Measurements from ENCODE around the gene ADAP1. TPM values are rescaled to one million over a fixed set of nuclear protein-coding genes. Genes with fewer than 3 reads are reported as not detected.

Gene ADAP1
- total RNA-seq, 2 donors from 2014 or later = 24.5 to 24.6 TPM

DNA sequence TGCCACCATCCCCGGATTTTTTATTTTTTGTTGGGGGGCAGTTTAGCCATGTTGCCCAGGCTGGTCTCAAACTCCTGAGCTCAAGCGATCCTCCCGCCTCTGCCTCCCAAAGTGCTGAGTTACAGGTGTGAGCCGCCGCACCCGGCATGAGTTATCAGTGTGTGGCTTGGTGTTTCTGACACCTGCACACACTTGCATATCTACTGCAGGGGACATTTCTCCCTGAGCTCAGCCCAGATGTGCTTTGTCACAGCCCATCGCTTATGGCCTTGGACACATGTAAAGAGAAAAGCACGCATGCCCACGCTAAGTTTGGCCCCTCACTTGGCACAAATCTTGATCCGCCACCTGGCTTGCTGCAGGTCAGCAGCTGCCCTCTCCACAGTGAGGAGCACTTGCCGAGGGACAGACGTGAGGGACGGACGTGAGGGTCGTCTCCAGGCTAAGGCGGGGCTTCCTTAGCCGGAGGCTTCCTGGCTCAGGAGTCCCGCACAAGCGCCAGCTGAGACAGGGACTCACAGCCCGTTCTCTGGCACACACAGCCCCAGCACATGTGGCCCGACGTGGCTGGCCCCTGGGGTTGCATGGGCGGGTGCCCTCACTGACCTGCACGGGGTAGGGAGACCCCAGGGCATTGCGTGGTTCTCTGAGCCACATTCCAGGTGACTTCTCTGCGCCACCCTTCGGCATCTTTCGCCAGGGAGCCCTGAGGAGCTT, 40.3 kb upstream of the ADAP1 start:
- no peak for DNase-seq (ENCODE audit: low spot score)
- TF ChIP-seq CTCF (IDR thresholded peaks at IDR 0.05) = no peak
- Histone ChIP-seq H3K9me3 (no peaks in the 10 kb centered on the region), H3K36me3 (peaks cover 8% of the 10 kb centered on the region), H3K27me3 (replicated peaks; ENCODE audit: insufficient read depth) (no peaks in the 10 kb centered on the region), H3K4me3 (no peak overlapping the region), H3K4me1 (ENCODE audit: control insufficient read depth in 1 of 2, low read depth in 2 of 2) (no peaks in the 10 kb centered on the region), H3K27ac (no peak overlapping the region)
- ATAC-seq (ENCODE audit: insufficient number of reproducible peaks, low FRiP score, low read depth) = no peak

- H3K27me3 ChIP-seq (replicated peaks; ENCODE audit: insufficient read depth) = no peaks in the 10 kb centered on the region
- H3K4me1 ChIP-seq (ENCODE audit: control insufficient read depth in 1 of 2, low read depth in 2 of 2) = no peaks in the 10 kb centered on the region
- H3K36me3 ChIP-seq = peaks cover 8% of the 10 kb centered on the region
- ATAC-seq (ENCODE audit: insufficient number of reproducible peaks, low FRiP score, low read depth) = peak; percentile 85
- H3K4me3 ChIP-seq = no peak overlapping the region
- peak; percentile 100 for TF ChIP-seq CTCF (IDR thresholded peaks at IDR 0.05)
- no peak overlapping the region for H3K27ac ChIP-seq
- peak; percentile 85 for DNase-seq (ENCODE audit: low spot score)
- no peaks in the 10 kb centered on the region for H3K9me3 ChIP-seq
Observed at GRCh38 chr7:992709-993607, 38.5 kb upstream of the ADAP1 start.

- DNase-seq (ENCODE audit: low spot score) (no peak), ATAC-seq (ENCODE audit: insufficient number of reproducible peaks, low FRiP score, low read depth) (no peak)
- H3K4me3 ChIP-seq = no peak overlapping the region
- no peak for TF ChIP-seq CTCF (IDR thresholded peaks at IDR 0.05)
- no peak overlapping the region for H3K27ac ChIP-seq
- no peaks in the 10 kb centered on the region for H3K4me1 ChIP-seq (ENCODE audit: control insufficient read depth in 1 of 2, low read depth in 2 of 2)
- peaks cover 2% of the 10 kb centered on the region for H3K36me3 ChIP-seq
- H3K9me3 ChIP-seq = no peaks in the 10 kb centered on the region
- H3K27me3 ChIP-seq (replicated peaks; ENCODE audit: insufficient read depth) = no peaks in the 10 kb centered on the region
Observed at GRCh38 chr7:991729-992656, 37.5 kb upstream of the ADAP1 start.

- no peak for TF ChIP-seq CTCF (IDR thresholded peaks at IDR 0.05)
- Histone ChIP-seq H3K4me1 (ENCODE audit: control insufficient read depth in 1 of 2, low read depth in 2 of 2) (no peaks in the 10 kb centered on the region), H3K27me3 (replicated peaks; ENCODE audit: insufficient read depth) (no peaks in the 10 kb centered on the region), H3K4me3 (no peak overlapping the region), H3K36me3 (no peaks in the 10 kb centered on the region), H3K9me3 (no peaks in the 10 kb centered on the region), H3K27ac (no peak overlapping the region)
- DNase-seq (ENCODE audit: low spot score) (no peak), ATAC-seq (ENCODE audit: insufficient number of reproducible peaks, low FRiP score, low read depth) (no peak)
Observed at GRCh38 chr7:990933-991728, 36.7 kb upstream of the ADAP1 start.

Measured in thoracic aorta (tissue), 2 donors.